Measurements from ENCODE around the gene LRMDA.

- TF ChIP-seq EZH2phosphoT487 (IDR thresholded peaks at IDR 0.05): no peak
- TF ChIP-seq, protein P1, sequence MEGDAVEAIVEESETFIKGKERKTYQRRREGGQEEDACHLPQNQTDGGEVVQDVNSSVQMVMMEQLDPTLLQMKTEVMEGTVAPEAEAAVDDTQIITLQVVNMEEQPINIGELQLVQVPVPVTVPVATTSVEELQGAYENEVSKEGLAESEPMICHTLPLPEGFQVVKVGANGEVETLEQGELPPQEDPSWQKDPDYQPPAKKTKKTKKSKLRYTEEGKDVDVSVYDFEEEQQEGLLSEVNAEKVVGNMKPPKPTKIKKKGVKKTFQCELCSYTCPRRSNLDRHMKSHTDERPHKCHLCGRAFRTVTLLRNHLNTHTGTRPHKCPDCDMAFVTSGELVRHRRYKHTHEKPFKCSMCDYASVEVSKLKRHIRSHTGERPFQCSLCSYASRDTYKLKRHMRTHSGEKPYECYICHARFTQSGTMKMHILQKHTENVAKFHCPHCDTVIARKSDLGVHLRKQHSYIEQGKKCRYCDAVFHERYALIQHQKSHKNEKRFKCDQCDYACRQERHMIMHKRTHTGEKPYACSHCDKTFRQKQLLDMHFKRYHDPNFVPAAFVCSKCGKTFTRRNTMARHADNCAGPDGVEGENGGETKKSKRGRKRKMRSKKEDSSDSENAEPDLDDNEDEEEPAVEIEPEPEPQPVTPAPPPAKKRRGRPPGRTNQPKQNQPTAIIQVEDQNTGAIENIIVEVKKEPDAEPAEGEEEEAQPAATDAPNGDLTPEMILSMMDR (IDR thresholded peaks at IDR 0.05): no peak
Observed at GRCh38 chr10:75430000-75430763, 1.2 kb upstream of the LRMDA start.

All from neural progenitor cell (in vitro differentiated cells).